Activated CD4-positive, alpha-beta T cell treated with anti-CD3 and anti-CD28 coated beads, Interleukin-2, amount 10 ng/mL, durations not matched to agents 7 days and 5 days (primary cell): ENCODE data around the gene GATA5. TPM values are rescaled to one million over a fixed set of nuclear protein-coding genes. Genes with fewer than 3 reads are reported as not detected.

ENCODE experiments used
- CTCF ChIA-PET: fragments of 350-600 bp; sonication (Branson Sonifier 250); formaldehyde crosslinking; loops from one replicate; lab custom pipeline; 2021; ENCODE audit warnings: antibody characterized with exemption; lab: Charles Lee
- POLR2A ChIA-PET: fragments of 350-600 bp; sonication (Branson Sonifier 250); formaldehyde crosslinking; loops from one replicate; lab custom pipeline; 2021; ENCODE audit warnings: antibody characterized with exemption; lab: Charles Lee
- DNase-seq: peaks from one replicate; pipeline ENCODE4 v3.0.0-alpha.2; 2020
- H3K27ac Mint-ChIP-seq: one replicate; pipeline ENCODE4 v1.8.0; 2021; ENCODE audit warnings: mild to moderate bottlenecking, moderate library complexity, mixed read lengths
- H3K27me3 Mint-ChIP-seq: one replicate; pipeline ENCODE4 v1.8.0; 2021; ENCODE audit warnings: mixed read lengths
- H3K36me3 Mint-ChIP-seq: one replicate; pipeline ENCODE4 v1.8.0; 2021; ENCODE audit warnings: low read depth, mixed read lengths
- H3K4me1 Mint-ChIP-seq: one replicate; pipeline ENCODE4 v1.8.0; 2021; ENCODE audit warnings: mixed read lengths
- H3K4me3 Mint-ChIP-seq: one replicate; pipeline ENCODE4 v1.8.0; 2021; ENCODE audit warnings: mild to moderate bottlenecking, moderate library complexity, mixed read lengths
- H3K9me3 Mint-ChIP-seq: one replicate; pipeline ENCODE4 v1.8.0; 2021; ENCODE audit warnings: mixed read lengths
- total RNA-seq, 2 experiments: library from RNA; stranded (reverse); gene quantifications; one replicate each; pipeline ENCODE4 v1.2.3, GENCODE V29; 2021

The GATA5 gene
- total RNA-seq, result not detected

- Mint-ChIP-seq H3K4me1 (no peaks in the 10 kb centered on the region), H3K36me3 (no peaks in the 10 kb centered on the region), H3K4me3 (no peak within 1 kb of the TSS), H3K9me3 (no peaks in the 10 kb centered on the region), H3K27ac (no peak within 1 kb of the TSS), H3K27me3 (peaks cover 47% of the 10 kb centered on the region)
- ChIA-PET POLR2A (no interaction called here), CTCF (no interaction called here)
- DNase-seq, result no peak
Observed at GRCh38 chr20:62475772-62476055, at the start of gene GATA5. GATA5 (minus strand) TSS chr20:62475995; CDS start chr20:62475521, 474 bp downstream.

- ChIA-PET POLR2A (no interaction called here), CTCF (interaction anchor here (1.3 kb wide), 1 partner anchor 18 kb away, joined by 3 read pairs; no protein-coding TSS in a partner anchor)
- peaks cover 3% of the 10 kb centered on the region for H3K27me3 Mint-ChIP-seq
- H3K9me3 Mint-ChIP-seq, result no peaks in the 10 kb centered on the region
- no peak overlapping the region for H3K27ac Mint-ChIP-seq
- DNase-seq, result no peak
- H3K36me3 Mint-ChIP-seq, result no peaks in the 10 kb centered on the region
- H3K4me1 Mint-ChIP-seq, result peaks cover 4% of the 10 kb centered on the region
- no peak overlapping the region for H3K4me3 Mint-ChIP-seq
Observed at GRCh38 chr20:62525014-62525413, 49.2 kb upstream of the GATA5 start.

- peaks cover 4% of the 10 kb centered on the region for H3K4me1 Mint-ChIP-seq
- DNase-seq, result no peak
- no peaks in the 10 kb centered on the region for H3K9me3 Mint-ChIP-seq
- H3K36me3 Mint-ChIP-seq, result no peaks in the 10 kb centered on the region
- peaks cover 3% of the 10 kb centered on the region for H3K27me3 Mint-ChIP-seq
- no peak overlapping the region for H3K4me3 Mint-ChIP-seq
- ChIA-PET CTCF (interaction anchor here (1.3 kb wide), 1 partner anchor 17 kb away, joined by 3 read pairs; no protein-coding TSS in a partner anchor), POLR2A (no interaction called here)
- H3K27ac Mint-ChIP-seq, result no peak overlapping the region
Observed at GRCh38 chr20:62524505-62524911, 48.7 kb upstream of the GATA5 start.

- Mint-ChIP-seq H3K27ac (no peak overlapping the region), H3K4me1 (peaks cover 4% of the 10 kb centered on the region), H3K9me3 (no peaks in the 10 kb centered on the region), H3K27me3 (peaks cover 3% of the 10 kb centered on the region), H3K36me3 (no peaks in the 10 kb centered on the region), H3K4me3 (no peak overlapping the region)
- ChIA-PET CTCF (interaction anchor here (1.3 to 1.7 kb wide), 2 partner anchors 15 to 16 kb away, joined by 3 read pairs; no protein-coding TSS in a partner anchor), POLR2A (no interaction called here)
- DNase-seq, result peak; percentile 50
Observed at GRCh38 chr20:62523473-62524203, 47.8 kb upstream of the GATA5 start.

- POLR2A ChIA-PET, result no interaction called here
- no peak for DNase-seq
Observed at GRCh38 chr20:62522748-62523396, 47.1 kb upstream of the GATA5 start.

GRCh38 chr20:62519826-62520225 lies 44.0 kb upstream of the GATA5 start:
- no peaks in the 10 kb centered on the region for H3K9me3 Mint-ChIP-seq
- ChIA-PET CTCF (no interaction called here), POLR2A (no interaction called here)
- DNase-seq, result no peak
- peaks cover 4% of the 10 kb centered on the region for H3K4me1 Mint-ChIP-seq
- peaks cover 3% of the 10 kb centered on the region for H3K27me3 Mint-ChIP-seq
- H3K27ac Mint-ChIP-seq, result no peak overlapping the region
- no peak overlapping the region for H3K4me3 Mint-ChIP-seq
- no peaks in the 10 kb centered on the region for H3K36me3 Mint-ChIP-seq

More at GRCh38 chr20:62522748-62523396, 47.1 kb upstream of the GATA5 start:
- Mint-ChIP-seq H3K9me3 (no peaks in the 10 kb centered on the region), H3K4me1 (peaks cover 4% of the 10 kb centered on the region), H3K4me3 (no peak overlapping the region), H3K36me3 (no peaks in the 10 kb centered on the region), H3K27ac (no peak overlapping the region), H3K27me3 (peaks cover 3% of the 10 kb centered on the region)
- CTCF ChIA-PET, result interaction anchor here (1.7 kb wide), 1 partner anchor 14 kb away, joined by 3 read pairs; no protein-coding TSS in a partner anchor

- peaks cover 2% of the 10 kb centered on the region for H3K4me1 Mint-ChIP-seq
- ChIA-PET POLR2A (no interaction called here), CTCF (no interaction called here)
- no peak for DNase-seq
- no peaks in the 10 kb centered on the region for H3K9me3 Mint-ChIP-seq
- H3K36me3 Mint-ChIP-seq, result no peaks in the 10 kb centered on the region
- peaks cover 1% of the 10 kb centered on the region for H3K27me3 Mint-ChIP-seq
- H3K4me3 Mint-ChIP-seq, result no peak overlapping the region
- H3K27ac Mint-ChIP-seq, result no peak overlapping the region
Observed at GRCh38 chr20:62518911-62519310, 43.1 kb upstream of the GATA5 start.

GRCh38 chr20:62517901-62518610 lies 42.3 kb upstream of the GATA5 start:
- Mint-ChIP-seq H3K27me3 (no peaks in the 10 kb centered on the region), H3K36me3 (no peaks in the 10 kb centered on the region), H3K4me1 (peaks cover 2% of the 10 kb centered on the region), H3K27ac (peak overlapping the region; percentile 46), H3K4me3 (no peak overlapping the region), H3K9me3 (no peaks in the 10 kb centered on the region)
- POLR2A ChIA-PET, result no interaction called here
- DNase-seq, result no peak
- CTCF ChIA-PET, result no interaction called here

- Mint-ChIP-seq H3K27me3 (peaks cover 3% of the 10 kb centered on the region), H3K4me3 (no peak overlapping the region), H3K36me3 (no peaks in the 10 kb centered on the region), H3K4me1 (peaks cover 4% of the 10 kb centered on the region), H3K27ac (no peak overlapping the region), H3K9me3 (no peaks in the 10 kb centered on the region)
- DNase-seq, result no peak
- ChIA-PET CTCF (no interaction called here), POLR2A (no interaction called here)
Observed at GRCh38 chr20:62517168-62517567, 41.4 kb upstream of the GATA5 start.

- peaks cover 3% of the 10 kb centered on the region for H3K27me3 Mint-ChIP-seq
- ChIA-PET CTCF (interaction anchor here (1.4 kb wide), 1 partner anchor 17 kb away, joined by 3 read pairs; no protein-coding TSS in a partner anchor), POLR2A (no interaction called here)
- H3K36me3 Mint-ChIP-seq, result no peaks in the 10 kb centered on the region
- no peak overlapping the region for H3K27ac Mint-ChIP-seq
- no peaks in the 10 kb centered on the region for H3K9me3 Mint-ChIP-seq
- no peak overlapping the region for H3K4me3 Mint-ChIP-seq
- no peak for DNase-seq
- H3K4me1 Mint-ChIP-seq, result peaks cover 4% of the 10 kb centered on the region
Observed at GRCh38 chr20:62516338-62516737, 40.5 kb upstream of the GATA5 start.

- Mint-ChIP-seq H3K9me3 (no peaks in the 10 kb centered on the region), H3K27me3 (peaks cover 3% of the 10 kb centered on the region), H3K4me1 (peaks cover 4% of the 10 kb centered on the region), H3K36me3 (no peaks in the 10 kb centered on the region), H3K27ac (no peak overlapping the region), H3K4me3 (no peak overlapping the region)
- CTCF ChIA-PET, result interaction anchor here (1.4 kb wide), 1 partner anchor 16 kb away, joined by 3 read pairs; no protein-coding TSS in a partner anchor
- POLR2A ChIA-PET, result no interaction called here
- DNase-seq, result no peak
Observed at GRCh38 chr20:62515826-62516225, 40.0 kb upstream of the GATA5 start.

GRCh38 chr20:62515280-62515679 lies 39.5 kb upstream of the GATA5 start:
- H3K9me3 Mint-ChIP-seq, result no peaks in the 10 kb centered on the region
- no peak overlapping the region for H3K27ac Mint-ChIP-seq
- ChIA-PET POLR2A (no interaction called here), CTCF (interaction anchor here (1.4 kb wide), 1 partner anchor 16 kb away, joined by 3 read pairs; no protein-coding TSS in a partner anchor)
- no peak for DNase-seq
- peaks cover 3% of the 10 kb centered on the region for H3K27me3 Mint-ChIP-seq
- H3K36me3 Mint-ChIP-seq, result no peaks in the 10 kb centered on the region
- no peak overlapping the region for H3K4me3 Mint-ChIP-seq
- peaks cover 4% of the 10 kb centered on the region for H3K4me1 Mint-ChIP-seq

- H3K4me1 Mint-ChIP-seq, result peaks cover 4% of the 10 kb centered on the region
- peaks cover 3% of the 10 kb centered on the region for H3K27me3 Mint-ChIP-seq
- no peak overlapping the region for H3K4me3 Mint-ChIP-seq
- no peaks in the 10 kb centered on the region for H3K9me3 Mint-ChIP-seq
- POLR2A ChIA-PET, result no interaction called here
- CTCF ChIA-PET, result no interaction called here
- no peak for DNase-seq
- H3K36me3 Mint-ChIP-seq, result no peaks in the 10 kb centered on the region
- no peak overlapping the region for H3K27ac Mint-ChIP-seq
Observed at GRCh38 chr20:62513991-62514390, 38.2 kb upstream of the GATA5 start.
